Central memory CD8-positive, alpha-beta T cell (primary cell): ENCODE data around the gene PEX5L.
A peak's percentile ranks its signal among the peaks of the same experiment; 100 is the strongest.

Experiments
- ATAC-seq: fragments of 150-1000 bp; cut with Tn5 transposase; replicated peaks from 2 replicates; pipeline ENCODE4 v1.10.0; 2022; ENCODE audit warnings: mild to moderate bottlenecking, moderate FRiP score, moderate number of reproducible peaks; ENCODE audit not compliant: poor library complexity, severe bottlenecking; ENCODE audit errors: extremely low read depth
- DNase-seq, 2 donors: peaks; one replicate each; pipeline ENCODE4 v3.0.0; 2021; ENCODE audit warnings: low spot score in 2 of 2
- H3K27ac Mint-ChIP-seq: one replicate; pipeline ENCODE4 v1.8.0; 2022; ENCODE audit warnings: low read depth, mild to moderate bottlenecking, moderate library complexity, mixed read lengths
- H3K27me3 Mint-ChIP-seq: one replicate; pipeline ENCODE4 v1.8.0; 2022; ENCODE audit warnings: mixed read lengths
- H3K36me3 Mint-ChIP-seq: one replicate; pipeline ENCODE4 v1.8.0; 2022; ENCODE audit warnings: mild to moderate bottlenecking, moderate library complexity, mixed read lengths; ENCODE audit not compliant: insufficient read depth
- H3K4me1 Mint-ChIP-seq: one replicate; pipeline ENCODE4 v1.8.0; 2022; ENCODE audit warnings: mixed read lengths
- H3K4me3 Mint-ChIP-seq: one replicate; pipeline ENCODE4 v1.8.0; 2022; ENCODE audit warnings: mild to moderate bottlenecking, moderate library complexity, mixed read lengths
- H3K9me3 Mint-ChIP-seq: one replicate; pipeline ENCODE4 v1.8.0; 2022; ENCODE audit warnings: mixed read lengths

PEX5L gene

DNA sequence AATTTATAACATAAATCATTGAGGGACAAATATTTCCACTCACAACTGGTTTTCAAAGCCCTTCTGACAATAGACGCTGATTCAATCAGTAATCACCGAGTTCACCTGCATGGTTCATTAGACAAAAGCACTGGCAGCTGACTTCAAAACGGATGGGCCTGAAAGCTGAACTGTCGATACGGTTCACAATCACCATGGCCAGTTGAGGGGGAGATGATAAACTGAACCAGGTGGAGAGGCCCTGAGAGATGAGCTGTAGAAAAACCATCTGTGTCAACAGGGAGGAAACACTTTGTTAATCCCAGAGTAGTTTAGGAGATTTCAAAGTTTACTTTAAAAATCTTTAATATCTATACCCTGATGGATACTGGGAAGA, 75.0 kb downstream of the PEX5L start:
- Mint-ChIP-seq H3K27ac (no peak overlapping the region), H3K9me3 (no peaks in the 10 kb centered on the region), H3K4me1 (peaks cover 6% of the 10 kb centered on the region), H3K36me3 (no peaks in the 10 kb centered on the region), H3K4me3 (no peak overlapping the region), H3K27me3 (peaks cover 15% of the 10 kb centered on the region)
- DNase-seq (no peak), ATAC-seq (no peak)

DNA sequence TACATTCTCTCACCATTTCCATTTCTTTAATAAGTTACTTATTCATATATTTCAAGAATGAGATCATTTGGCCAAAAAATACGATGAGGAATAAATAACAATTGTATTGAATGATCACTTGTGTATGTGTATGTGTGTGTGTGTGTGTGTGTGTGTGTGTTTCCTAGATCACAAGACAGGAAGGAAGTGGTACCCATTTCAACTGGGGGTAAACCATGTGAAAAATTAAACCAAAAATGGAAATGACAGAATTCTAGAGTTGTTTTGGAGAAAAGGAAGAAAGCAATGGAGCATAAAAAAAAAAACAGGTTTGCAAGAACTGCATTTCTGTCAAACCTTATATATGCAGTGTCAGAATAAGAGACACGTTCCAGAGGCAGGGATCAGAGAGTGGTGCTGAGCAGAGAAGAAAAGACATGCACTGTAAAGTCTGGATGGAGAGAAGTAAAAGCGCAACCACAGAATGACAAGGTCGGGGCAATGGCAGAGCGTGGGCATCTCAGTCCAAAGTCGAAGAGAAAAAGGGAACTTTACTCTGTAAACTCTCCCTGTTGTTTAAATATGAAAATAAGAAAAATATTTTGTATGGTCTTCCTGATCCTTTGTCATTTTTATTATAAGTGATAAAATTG, 75.5 kb downstream of the PEX5L start:
- no peaks in the 10 kb centered on the region for H3K9me3 Mint-ChIP-seq
- no peak overlapping the region for H3K4me3 Mint-ChIP-seq
- DNase-seq: no peak
- H3K27ac Mint-ChIP-seq: no peak overlapping the region
- H3K36me3 Mint-ChIP-seq: no peaks in the 10 kb centered on the region
- H3K27me3 Mint-ChIP-seq: peaks cover 10% of the 10 kb centered on the region
- peaks cover 7% of the 10 kb centered on the region for H3K4me1 Mint-ChIP-seq
- no peak for ATAC-seq

DNA sequence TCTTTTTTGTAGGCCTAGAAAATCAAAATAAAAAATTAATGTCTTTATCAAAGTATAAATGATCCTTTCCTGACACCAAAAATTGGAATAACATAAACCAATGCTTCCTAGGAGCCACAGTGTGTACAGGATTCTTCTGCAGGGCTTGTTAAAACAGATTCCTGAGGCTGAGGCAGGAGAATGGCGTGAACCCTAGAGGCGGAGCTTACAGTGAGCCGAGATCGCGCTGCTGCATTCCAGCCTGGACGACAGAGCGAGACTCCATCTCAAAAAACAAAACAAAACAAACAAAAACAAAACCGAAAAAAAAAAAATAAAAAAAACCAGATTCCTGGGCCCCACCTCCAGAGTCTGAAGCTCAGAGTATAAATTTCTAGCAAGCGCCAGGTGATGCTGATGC, 78.0 kb downstream of the PEX5L start:
- no peak overlapping the region for H3K4me3 Mint-ChIP-seq
- ATAC-seq (no peak), DNase-seq (no peak)
- peaks cover 9% of the 10 kb centered on the region for H3K27me3 Mint-ChIP-seq
- no peak overlapping the region for H3K27ac Mint-ChIP-seq
- no peaks in the 10 kb centered on the region for H3K9me3 Mint-ChIP-seq
- peaks cover 7% of the 10 kb centered on the region for H3K4me1 Mint-ChIP-seq
- H3K36me3 Mint-ChIP-seq: no peaks in the 10 kb centered on the region

DNA sequence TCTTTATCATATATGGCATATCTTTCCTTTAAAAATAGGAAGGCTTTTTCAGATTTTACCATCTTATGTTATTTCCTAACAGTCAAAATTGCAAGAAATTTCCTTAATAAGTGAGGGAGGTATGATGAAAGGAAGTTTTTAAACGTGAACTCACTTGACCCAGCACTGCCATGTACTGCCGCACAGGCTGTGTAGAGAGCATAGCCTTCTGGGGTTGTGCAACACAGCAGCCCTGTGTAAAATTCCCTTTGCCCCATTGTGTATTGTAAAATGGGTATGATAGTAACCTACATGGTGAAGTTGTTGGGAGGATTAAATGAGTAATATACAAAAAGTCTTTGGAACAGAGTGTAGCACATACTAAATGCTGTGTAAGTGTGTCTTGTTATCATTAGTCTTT, 78.6 kb downstream of the PEX5L start:
- ATAC-seq: no peak
- Mint-ChIP-seq H3K27ac (no peak overlapping the region), H3K9me3 (no peaks in the 10 kb centered on the region), H3K4me1 (peaks cover 7% of the 10 kb centered on the region), H3K27me3 (peaks cover 7% of the 10 kb centered on the region), H3K4me3 (no peak overlapping the region), H3K36me3 (no peaks in the 10 kb centered on the region)
- no peak for DNase-seq

DNA sequence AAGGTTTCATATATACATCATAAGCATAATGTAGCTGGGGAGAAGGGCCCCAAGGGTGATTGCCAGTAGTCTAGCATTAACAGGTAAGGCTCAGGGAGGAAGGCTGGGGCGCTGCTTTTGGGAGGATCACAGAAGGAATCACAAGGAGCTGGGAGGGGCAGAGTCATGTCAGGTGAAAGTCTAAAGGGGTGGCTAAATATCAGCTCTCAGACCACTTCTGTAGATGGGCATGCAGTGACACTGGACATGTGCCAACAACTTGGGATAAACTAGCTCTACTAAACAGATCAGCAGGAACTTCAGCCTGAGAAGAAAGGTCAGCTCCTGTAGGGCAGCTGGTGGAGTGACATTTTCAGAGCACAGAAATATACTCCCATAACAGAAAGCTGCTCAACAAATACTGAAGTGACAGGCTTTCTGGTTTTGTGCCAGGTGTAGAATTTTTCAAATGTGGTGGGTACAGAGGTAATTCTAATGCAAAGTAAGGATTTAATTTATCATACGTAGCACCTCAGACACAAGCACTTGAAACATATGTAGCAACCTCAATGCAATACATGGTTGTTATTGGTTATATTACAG, 79.4 kb downstream of the PEX5L start:
- H3K4me3 Mint-ChIP-seq: no peak overlapping the region
- no peaks in the 10 kb centered on the region for H3K27me3 Mint-ChIP-seq
- H3K27ac Mint-ChIP-seq: no peak overlapping the region
- no peaks in the 10 kb centered on the region for H3K36me3 Mint-ChIP-seq
- ATAC-seq (no peak), DNase-seq (no peak)
- no peaks in the 10 kb centered on the region for H3K9me3 Mint-ChIP-seq
- H3K4me1 Mint-ChIP-seq: peaks cover 7% of the 10 kb centered on the region

DNA sequence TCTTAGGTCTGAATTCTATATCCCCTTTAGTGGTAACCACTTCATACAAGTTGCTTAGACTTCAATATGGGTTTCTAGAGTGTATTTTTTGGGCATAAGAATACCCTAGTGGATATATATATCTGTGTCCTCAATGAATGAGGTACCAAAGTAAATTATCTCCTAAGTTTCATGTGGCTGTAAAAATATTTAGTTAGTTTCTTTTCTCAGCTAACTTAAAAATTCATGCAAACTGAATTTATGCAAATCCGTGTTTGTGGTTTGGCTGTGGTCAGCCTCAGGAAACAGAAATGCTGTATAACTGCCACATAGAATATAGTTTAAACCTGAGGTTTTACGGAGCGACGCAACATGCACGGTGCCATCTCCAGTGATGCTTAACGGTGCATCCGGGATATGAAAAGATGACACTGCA, 80.3 kb downstream of the PEX5L start:
- Mint-ChIP-seq H3K9me3 (no peaks in the 10 kb centered on the region), H3K4me1 (peaks cover 7% of the 10 kb centered on the region), H3K27me3 (no peaks in the 10 kb centered on the region), H3K27ac (no peak overlapping the region), H3K4me3 (no peak overlapping the region), H3K36me3 (no peaks in the 10 kb centered on the region)
- DNase-seq (no peak), ATAC-seq (peak; percentile 56)

DNA sequence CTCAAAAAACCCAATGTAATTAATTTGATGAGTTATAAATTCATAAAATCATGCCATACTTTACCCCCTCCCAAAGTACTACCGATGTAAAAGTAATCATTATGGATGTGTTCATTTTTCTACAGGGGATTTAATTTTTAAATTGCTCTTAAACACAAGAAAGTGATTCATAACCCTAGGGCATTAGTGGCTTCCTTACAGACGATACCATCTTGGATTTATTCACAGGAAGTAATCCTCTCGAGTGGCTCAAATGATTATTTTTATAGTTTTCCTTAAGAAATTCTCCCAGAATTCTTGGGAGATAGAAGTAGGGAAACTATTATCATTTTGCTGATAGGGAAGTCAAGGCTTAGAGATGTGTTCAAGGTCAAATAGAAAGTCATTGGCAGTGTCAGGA, 80.9 kb downstream of the PEX5L start:
- Mint-ChIP-seq H3K36me3 (no peaks in the 10 kb centered on the region), H3K4me3 (no peak overlapping the region), H3K27ac (no peak overlapping the region), H3K4me1 (peaks cover 7% of the 10 kb centered on the region), H3K9me3 (no peaks in the 10 kb centered on the region), H3K27me3 (no peaks in the 10 kb centered on the region)
- ATAC-seq (no peak), DNase-seq (no peak)

DNA sequence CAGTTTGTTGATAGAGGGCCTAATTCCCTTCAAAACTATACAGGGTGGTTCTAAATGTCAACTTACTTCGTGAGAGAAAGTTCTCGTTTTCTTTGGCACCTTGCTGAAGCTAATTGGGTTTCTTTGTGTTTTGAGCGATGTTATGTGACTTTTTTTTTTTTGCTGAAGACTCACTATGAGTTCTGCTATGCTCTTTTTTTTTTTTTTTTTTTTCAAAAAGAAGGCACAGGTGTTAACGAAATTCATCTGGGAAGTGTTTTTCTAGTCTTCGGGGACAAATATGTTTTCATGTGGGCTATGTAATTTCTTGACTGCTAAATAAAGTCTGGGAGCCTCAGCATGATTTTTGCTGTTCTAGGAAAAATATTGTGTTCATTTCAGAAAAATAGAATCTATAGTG, 81.5 kb downstream of the PEX5L start:
- Mint-ChIP-seq H3K27me3 (no peaks in the 10 kb centered on the region), H3K36me3 (no peaks in the 10 kb centered on the region), H3K9me3 (no peaks in the 10 kb centered on the region), H3K4me1 (peaks cover 7% of the 10 kb centered on the region), H3K27ac (no peak overlapping the region), H3K4me3 (no peak overlapping the region)
- DNase-seq: no peak
- no peak for ATAC-seq

DNA sequence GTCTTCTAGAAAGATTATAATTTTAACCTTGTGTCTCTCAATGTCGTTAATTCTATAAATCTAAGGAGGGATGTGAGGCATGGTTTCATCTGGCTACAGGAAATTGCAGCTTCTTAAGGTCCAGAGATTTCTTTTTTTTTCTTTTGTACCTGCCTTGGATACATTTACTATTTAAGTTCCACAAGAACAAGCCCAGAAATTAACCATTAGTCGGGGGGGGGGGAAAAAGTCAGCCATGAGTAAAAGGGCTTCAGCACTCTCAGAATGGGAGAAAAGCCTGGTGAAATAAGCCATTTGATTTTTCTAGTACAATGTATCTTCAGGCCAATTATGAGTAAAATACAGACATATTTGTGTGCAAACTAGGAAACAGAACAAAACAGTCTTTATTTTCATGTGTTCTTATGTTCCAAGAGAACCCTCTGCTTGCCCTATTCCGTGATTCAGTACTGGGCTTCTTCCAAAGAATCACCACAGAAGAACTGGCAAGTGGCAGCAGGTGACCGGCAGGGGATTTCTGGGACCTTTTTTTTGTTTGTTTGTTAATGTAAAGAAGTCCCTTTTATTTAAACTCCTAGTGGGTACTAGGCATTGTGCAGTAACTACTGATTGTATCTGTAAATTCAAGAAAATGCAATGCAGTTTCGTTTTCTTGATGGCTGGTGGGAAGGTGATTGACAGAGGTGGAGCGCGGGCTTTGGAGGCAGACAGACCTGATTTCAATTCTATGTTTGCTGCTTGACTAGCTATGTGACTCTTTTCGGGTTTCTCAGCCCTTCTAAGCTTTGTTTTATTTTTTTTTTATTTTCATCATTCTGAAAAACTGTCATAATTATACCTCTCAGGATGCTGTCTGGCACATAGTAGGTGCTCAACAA, 82.5 kb downstream of the PEX5L start:
- no peaks in the 10 kb centered on the region for H3K9me3 Mint-ChIP-seq
- no peak for DNase-seq
- H3K4me3 Mint-ChIP-seq: no peak overlapping the region
- H3K4me1 Mint-ChIP-seq: peaks cover 7% of the 10 kb centered on the region
- H3K36me3 Mint-ChIP-seq: no peaks in the 10 kb centered on the region
- ATAC-seq: no peak
- H3K27ac Mint-ChIP-seq: no peak overlapping the region
- no peaks in the 10 kb centered on the region for H3K27me3 Mint-ChIP-seq

DNA sequence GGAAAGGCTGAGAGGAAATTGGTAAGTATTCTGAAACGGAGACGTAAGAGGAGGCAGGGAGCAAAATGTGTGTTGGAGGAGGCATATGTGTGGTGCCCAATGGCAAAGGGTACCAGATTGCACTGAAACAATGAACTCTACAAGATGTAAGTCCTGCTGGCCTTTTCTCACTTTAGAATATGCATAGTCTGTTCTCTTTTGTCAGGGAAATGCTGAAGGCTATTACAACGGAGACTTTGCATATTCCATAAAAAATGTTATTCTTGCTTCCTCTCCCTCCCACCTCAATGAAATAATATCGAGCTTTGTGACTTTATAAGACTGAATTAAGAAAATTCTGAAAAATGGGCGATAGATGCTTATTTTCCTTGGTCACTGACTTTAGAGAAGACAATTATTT, 85.9 kb downstream of the PEX5L start:
- DNase-seq: no peak
- Mint-ChIP-seq H3K36me3 (no peaks in the 10 kb centered on the region), H3K9me3 (no peaks in the 10 kb centered on the region), H3K4me3 (no peak overlapping the region), H3K27ac (no peak overlapping the region), H3K27me3 (no peaks in the 10 kb centered on the region), H3K4me1 (no peaks in the 10 kb centered on the region)
- no peak for ATAC-seq

DNA sequence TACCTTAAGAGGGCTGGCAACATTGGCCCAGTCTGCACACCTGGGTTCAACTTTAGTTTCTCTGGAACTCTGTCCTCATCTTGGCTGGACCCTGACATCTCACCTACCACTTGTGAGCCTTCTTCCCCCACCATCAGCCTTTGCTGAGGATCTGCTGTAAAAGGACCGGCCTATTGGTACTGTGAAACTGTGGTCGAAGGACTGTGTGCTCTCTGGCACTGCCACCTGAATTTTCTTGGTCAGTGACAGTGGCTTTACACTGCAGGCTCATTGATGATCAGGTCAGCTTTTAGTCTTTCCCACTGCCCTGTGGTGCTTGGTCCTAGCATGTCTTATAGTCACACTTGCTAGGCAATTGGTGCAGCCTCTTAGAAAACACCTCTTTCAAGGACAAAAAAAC, 86.9 kb downstream of the PEX5L start:
- no peaks in the 10 kb centered on the region for H3K4me1 Mint-ChIP-seq
- H3K36me3 Mint-ChIP-seq: no peaks in the 10 kb centered on the region
- H3K4me3 Mint-ChIP-seq: no peak overlapping the region
- no peaks in the 10 kb centered on the region for H3K27me3 Mint-ChIP-seq
- no peaks in the 10 kb centered on the region for H3K9me3 Mint-ChIP-seq
- ATAC-seq (no peak), DNase-seq (no peak)
- no peak overlapping the region for H3K27ac Mint-ChIP-seq

DNA sequence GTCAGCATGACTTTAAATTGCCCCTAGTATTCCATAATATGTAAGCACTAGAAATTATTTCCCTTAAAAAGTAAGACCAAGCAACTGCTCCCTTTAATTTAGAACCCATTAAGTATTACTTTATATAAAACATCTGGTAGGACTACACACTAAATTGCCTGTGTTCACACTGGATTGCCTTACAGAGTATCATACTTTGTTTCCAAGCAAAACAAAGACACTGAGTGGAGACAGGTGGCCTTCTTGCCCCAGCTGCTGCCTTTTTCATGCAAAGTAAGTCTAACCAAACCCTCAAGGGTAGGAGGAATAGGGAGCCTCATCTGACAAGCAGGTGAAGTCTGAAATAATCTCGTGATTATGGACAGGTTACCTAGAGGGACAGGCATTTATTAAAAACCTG, 87.3 kb downstream of the PEX5L start:
- Mint-ChIP-seq H3K4me3 (no peak overlapping the region), H3K27me3 (no peaks in the 10 kb centered on the region), H3K27ac (no peak overlapping the region), H3K36me3 (no peaks in the 10 kb centered on the region), H3K9me3 (no peaks in the 10 kb centered on the region), H3K4me1 (no peaks in the 10 kb centered on the region)
- no peak for DNase-seq
- no peak for ATAC-seq

DNA sequence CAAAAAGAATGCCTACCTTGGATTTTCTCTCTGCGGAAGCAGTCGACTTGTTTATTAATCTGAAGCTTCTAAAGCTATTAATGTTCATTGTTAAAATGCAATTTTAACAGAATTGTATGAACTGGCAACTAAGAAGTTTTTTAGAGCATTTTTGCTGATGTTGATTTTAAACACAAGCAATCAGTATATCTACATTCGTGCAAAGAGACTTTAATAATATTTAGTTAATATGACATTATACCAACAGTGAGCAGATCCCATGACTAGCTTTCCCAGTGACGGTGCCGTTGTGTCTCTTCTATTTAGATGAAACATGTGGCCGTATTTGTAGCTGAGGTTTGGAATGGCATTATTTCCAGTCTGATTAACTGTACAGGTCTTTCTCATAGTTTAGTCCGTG, 88.0 kb downstream of the PEX5L start:
- Mint-ChIP-seq H3K27ac (no peak overlapping the region), H3K4me1 (no peaks in the 10 kb centered on the region), H3K36me3 (no peaks in the 10 kb centered on the region), H3K27me3 (no peaks in the 10 kb centered on the region), H3K9me3 (no peaks in the 10 kb centered on the region), H3K4me3 (no peak overlapping the region)
- ATAC-seq (no peak), DNase-seq (no peak)
